C4-2B (cell line): ENCODE data around the gene CTAG2.
"Not testable (repeated sequence)": the region's sequence is repeated elsewhere in the genome, so short reads cannot be mapped to it uniquely, and the experiment has no call there.

Experiments used
- H3K27ac ChIP-seq: fragments of 450-650 bp; 2 replicates; pipeline ENCODE4 v1.5.1; 2017
- CTCF ChIP-seq: fragments of 450-650 bp; conservative IDR thresholded peaks from 2 replicates; pipeline ENCODE4 v1.5.1; 2017; ENCODE audit warnings: mild to moderate bottlenecking
- ZFX ChIP-seq: fragments of 450-650 bp; IDR thresholded peaks from 2 replicates; pipeline ENCODE4 v1.6.1; 2017

CTAG2 gene

DNA sequence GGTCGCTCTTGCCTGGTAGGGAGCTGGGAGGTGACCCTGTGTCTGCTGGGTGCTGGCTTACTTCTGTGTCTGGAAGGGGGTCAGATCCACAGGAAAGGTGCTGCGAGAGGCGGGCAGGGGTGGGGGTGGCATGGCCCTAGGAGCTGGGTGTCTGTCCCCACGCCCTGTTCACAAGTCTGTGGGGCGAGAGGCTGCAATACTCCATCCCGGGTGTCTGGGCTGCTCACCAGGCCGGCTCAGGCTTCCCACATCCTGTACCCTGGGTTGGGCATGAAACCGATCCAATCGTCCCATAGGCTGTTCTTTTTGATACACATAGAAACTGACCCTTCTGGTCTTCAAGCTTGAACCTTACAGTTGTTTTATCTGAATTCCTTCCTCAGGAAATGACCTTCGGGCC, 993 bp upstream of the CTAG2 start:
- H3K27ac ChIP-seq, result no peak overlapping the region
- TF ChIP-seq CTCF, result no peak
- TF ChIP-seq ZFX, result no peak

DNA sequence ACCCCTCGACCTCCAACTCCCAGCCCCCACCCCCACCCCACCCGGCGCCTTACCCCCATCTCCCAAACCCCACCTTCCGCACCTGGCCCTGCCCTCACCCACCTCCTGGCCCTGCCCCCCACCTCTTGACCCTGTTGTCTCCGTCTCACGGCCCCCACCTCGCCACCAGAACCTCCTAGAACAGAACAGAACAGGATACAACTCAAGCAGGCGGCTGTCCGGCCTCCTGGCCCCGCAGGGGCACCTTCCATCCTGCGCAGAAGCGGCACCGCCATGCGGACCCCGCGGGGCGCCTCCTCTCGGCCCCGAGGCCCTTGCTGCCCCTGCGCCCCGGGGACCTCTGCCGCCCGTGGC, 354 bp downstream of the CTAG2 start:
- TF ChIP-seq ZFX, result no peak
- TF ChIP-seq CTCF, result no peak
- no peak overlapping the region for H3K27ac ChIP-seq

DNA sequence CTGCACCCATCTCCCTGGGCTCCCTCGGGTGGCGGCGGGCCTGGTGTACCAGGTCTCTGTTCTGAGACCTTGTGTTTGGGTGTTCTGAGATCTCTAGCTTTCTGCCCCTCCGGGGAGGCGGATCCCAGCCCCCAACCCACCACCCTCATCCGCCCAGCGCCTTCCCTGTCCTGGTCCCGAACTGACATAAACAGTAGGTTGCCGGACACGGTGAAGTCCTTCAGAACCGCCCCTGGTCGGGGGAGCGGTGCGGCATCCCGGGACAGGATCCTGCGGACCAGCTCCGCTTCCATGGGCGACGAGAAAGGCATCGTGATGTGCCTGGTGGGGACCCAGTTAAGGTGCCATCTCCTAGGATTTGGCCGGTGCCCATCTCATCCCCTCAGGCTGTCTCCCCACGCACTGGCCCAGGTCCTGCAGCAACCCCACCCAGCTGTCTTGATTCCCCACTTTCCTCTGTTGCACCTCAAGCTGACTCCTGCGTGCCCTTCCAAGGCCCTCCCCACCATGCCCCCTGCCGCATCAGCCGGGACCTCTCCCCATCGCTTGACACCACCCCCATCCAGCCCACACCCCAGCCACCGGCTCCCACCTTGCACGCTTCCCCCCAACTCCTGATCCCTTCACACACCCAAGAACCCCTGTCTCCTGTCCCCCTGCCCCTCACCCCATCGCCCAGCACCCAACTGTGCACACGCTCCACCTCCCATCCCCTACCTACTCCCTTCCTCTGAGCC, 900 bp downstream of the CTAG2 start:
- TF ChIP-seq ZFX (no peak), CTCF (no peak)
- H3K27ac ChIP-seq, result no peak overlapping the region

DNA sequence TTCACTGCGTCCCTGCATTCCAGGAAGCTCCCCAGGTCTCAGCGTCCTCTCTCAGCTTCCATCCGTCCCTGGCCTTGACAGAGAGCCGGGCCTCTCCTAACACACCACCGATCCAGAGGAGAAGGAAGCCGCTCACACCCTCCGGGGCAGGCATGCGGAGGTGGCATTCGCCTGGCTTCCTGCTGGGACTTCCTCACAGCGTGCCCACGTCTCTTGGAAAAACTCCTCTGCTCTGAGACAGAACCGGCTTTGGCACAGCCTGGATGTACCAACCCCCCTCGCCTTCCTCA, 3.2 kb downstream of the CTAG2 start:
- no peak overlapping the region for H3K27ac ChIP-seq
- TF ChIP-seq CTCF (no peak), ZFX (no peak)

DNA sequence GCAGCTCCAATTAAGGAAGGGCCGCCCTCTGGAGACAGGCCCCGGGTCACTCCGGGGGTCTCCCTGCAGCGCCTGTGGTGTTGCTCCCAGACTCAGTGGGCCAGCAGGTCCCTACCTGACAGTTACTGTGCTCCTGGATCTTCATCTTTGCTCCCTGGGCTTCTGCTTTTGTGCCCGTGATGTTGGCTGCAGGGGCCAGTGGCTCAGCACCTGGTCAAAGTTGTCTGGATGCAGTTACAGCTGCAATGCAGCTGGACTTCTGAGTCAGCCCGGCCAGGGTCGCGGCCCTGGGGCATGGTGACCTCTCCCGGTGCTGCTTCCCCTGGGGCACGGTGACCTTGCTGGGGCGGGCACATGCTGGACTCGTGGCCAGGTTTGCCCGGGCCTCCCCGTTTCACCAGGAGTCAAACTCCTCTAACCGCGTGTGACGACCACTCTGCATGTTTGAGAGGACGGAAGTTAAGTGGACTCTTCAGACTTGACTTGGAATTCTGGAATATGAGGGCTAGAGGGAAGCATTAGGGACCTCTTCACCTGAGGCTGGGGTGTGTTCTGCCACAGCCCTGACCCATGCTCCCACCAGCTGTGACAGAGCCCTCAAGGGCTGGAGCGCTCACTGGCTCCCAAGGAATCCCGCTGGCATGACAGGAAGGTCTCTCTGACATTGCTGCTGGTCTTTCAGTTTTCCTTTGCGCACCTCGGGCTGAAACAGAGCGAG, 3.7 kb downstream of the CTAG2 start:
- TF ChIP-seq CTCF, result no peak
- TF ChIP-seq ZFX, result no peak
- H3K27ac ChIP-seq, result no peak overlapping the region

DNA sequence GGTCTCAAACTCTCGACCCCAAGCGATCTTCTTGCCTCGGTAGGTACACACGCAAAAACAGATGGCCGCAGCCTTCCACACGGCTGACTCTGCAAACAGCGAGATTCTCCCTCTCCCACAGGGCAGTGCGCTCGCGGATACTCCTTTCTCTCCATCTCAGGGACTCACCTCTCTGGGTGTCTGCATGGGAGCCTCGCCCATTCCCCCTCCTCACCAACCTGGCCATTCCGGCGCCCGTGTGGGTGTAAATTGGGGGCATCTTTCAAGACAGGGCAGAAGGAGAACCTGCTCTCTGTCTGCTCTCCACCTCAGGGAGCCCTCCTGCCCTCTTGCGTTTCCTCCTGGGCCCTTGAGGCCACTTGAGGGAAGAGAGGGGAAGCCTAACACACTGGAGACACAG, 4.4 kb downstream of the CTAG2 start:
- TF ChIP-seq CTCF, result no peak
- no peak for TF ChIP-seq ZFX
- no peak overlapping the region for H3K27ac ChIP-seq

DNA sequence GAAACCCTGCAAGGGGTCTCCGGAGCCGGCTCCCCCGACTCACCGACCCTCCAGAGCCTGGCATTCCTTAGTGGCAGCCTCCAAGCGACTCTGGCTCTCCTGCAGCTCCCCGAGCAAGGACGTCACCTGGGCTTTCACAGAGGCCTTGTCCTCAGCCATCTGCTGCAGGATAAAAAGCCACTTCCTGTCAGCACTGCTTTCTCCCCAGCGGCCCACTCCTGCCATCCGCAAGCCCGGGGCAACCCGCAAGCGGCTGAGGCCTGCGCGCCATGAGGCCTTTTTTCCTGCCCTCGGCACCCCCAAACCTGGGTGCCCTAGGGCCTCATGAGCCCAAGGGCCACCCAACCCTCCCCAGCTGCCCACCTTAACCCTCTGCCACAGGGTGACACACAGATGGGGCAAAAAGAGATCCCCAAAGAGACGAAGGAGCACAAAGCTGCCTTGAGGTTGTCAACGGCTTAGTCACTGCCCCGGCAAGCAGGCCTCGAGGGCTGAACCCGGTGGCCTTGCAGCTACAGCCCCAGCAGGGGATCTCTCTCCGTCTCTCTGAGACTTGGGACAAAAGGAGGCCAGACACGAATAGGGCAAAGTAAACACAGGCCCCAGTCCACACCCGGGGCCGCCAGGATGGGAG, 7.5 kb downstream of the CTAG2 start:
- H3K27ac ChIP-seq, result not testable (repeated sequence)

GRCh38 chrX:154643708-154644107, 9.7 kb downstream of the CTAG2 start:
- not testable (repeated sequence) for H3K27ac ChIP-seq

GRCh38 chrX:154641740-154642139, 11.6 kb downstream of the CTAG2 start:
- not testable (repeated sequence) for H3K27ac ChIP-seq

- not testable (repeated sequence) for H3K27ac ChIP-seq
Measured at GRCh38 chrX:154633661-154634060, 19.7 kb downstream of the CTAG2 start.

DNA sequence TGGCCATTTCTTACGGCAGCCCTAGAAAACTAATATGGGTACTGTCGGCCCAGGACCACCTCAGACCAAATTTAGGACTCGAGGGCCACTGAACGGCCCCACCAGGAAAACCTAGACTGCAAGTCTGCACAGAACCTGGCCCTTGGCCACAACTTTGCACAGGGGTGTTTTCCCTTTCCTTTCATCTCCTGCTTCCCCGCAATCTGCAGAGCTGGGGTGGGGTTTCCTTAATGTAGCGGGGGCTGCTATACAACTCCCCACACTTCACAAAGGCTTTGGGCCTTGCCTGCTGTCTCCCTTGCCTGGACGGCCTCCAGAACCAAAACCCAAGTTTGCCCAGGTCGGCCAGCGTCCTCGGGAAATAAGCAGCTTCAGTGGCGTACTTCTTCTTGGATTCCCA, 22.4 kb downstream of the CTAG2 start:
- not testable (repeated sequence) for H3K27ac ChIP-seq

DNA sequence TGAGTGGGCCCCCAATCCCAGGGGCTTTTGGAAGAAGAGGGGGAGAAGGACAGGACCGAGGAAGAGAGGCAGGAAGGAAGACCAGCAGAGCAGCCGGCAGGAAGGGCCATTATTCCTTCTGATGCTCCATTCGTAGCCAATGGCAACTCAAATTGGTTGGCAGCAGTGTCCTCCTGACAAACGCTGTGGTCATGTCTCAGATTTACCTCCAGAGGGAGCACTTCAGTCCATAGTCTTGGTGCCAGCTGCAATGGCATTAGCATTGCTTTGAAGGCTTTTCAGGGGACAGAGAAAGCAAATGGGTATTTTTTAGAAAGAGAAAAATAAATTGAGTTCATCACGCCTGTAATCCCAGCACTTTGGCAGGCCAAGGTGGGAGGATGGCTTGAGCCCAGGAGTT, 24.4 kb downstream of the CTAG2 start:
- H3K27ac ChIP-seq, result not testable (repeated sequence)

DNA sequence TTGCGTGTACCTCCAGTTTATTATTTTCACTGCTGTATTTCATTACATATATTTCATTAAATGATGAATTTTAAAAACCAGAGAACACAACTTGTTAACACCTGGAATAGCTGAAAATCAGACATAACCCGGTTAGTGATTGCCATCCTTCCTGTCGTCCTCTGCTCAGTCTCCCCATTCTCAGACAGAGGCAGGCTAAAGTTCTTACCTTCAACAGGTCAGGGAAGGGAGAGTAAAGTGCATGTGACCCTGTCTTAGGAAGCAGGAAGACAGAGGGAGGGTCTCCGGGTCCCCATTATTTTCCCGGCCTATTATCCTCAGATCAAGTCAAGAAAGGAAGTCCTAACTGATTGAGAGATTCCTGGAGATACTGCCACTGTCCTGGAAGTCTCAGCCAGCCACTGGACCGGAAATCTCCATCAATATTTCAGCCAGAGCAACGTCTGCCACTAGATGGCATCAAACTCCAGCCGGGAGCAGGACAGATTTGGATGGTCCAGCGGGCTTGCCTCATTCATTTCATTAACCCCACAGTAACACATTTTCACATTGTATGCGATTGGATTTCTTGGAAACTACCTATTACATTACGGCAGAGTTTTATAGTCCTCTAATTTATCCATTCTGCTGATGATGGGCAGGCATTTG, 32.5 kb downstream of the CTAG2 start:
- not testable (repeated sequence) for H3K27ac ChIP-seq
